Nephron progenitor cell (in vitro differentiated cells): Measurements from ENCODE around the gene DNAH11.

Experiments
- DNase-seq: peaks from one replicate; pipeline ENCODE4 v3.0.0; 2021
- H3K27ac Mint-ChIP-seq: 2 replicates; pipeline ENCODE4 v1.8.0; 2021; ENCODE audit warnings: mild to moderate bottlenecking, moderate library complexity, mixed read lengths
- H3K27me3 Mint-ChIP-seq: 2 replicates; pipeline ENCODE4 v1.8.0; 2021; ENCODE audit warnings: mild to moderate bottlenecking, low read depth, mixed read lengths; ENCODE audit not compliant: poor library complexity
- H3K36me3 Mint-ChIP-seq: 2 replicates; pipeline ENCODE4 v1.8.0; 2021; ENCODE audit warnings: low read depth, mixed read lengths
- H3K4me1 Mint-ChIP-seq: 2 replicates; pipeline ENCODE4 v1.8.0; 2021; ENCODE audit warnings: mixed read lengths
- H3K4me3 Mint-ChIP-seq: 2 replicates; pipeline ENCODE4 v1.8.0; 2021; ENCODE audit warnings: mild to moderate bottlenecking, moderate library complexity, mixed read lengths
- H3K9me3 Mint-ChIP-seq: 2 replicates; pipeline ENCODE4 v1.8.0; 2021; ENCODE audit warnings: mild to moderate bottlenecking, moderate library complexity, mixed read lengths
- TF ChIP-seq, protein P1 (sequence below): fragments of 200-600 bp; sonication (generic); IDR thresholded peaks from 2 replicates; pipeline ENCODE4 v1.5.0; 2021; ENCODE audit warnings: antibody characterized with exemption

Gene DNAH11

DNA sequence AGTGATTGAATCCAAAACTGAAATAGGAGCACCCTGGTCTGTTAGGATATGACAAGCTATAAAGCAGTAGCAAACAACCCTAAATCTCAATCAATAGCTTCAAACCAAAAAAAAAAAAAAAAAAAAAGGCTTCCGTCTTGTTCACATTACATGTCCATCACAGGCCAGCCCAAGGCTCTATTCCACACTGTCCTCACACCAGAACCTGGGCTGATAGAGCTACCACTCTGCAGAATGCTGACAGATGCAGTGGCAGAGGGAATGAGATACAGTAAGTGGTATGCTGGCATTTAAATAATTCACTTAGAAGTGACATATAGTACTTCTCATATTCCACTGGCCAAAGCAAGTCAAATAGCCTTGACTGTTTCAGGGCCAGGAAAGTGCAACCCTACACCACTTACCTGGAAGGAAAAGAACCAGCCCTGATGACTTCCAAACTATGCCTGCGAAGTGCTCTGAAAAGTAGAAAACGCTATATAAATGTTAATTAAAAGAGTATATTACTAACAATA is 397.1 kb downstream of the DNAH11 start:
- peaks cover 49% of the 10 kb centered on the region for H3K36me3 Mint-ChIP-seq
- no peak overlapping the region for H3K27ac Mint-ChIP-seq
- H3K4me1 Mint-ChIP-seq = peaks cover 45% of the 10 kb centered on the region
- H3K4me3 Mint-ChIP-seq = peak overlapping the region; percentile 21
- H3K9me3 Mint-ChIP-seq = peaks cover 37% of the 10 kb centered on the region
- no peak for DNase-seq
- TF ChIP-seq, protein P1, sequence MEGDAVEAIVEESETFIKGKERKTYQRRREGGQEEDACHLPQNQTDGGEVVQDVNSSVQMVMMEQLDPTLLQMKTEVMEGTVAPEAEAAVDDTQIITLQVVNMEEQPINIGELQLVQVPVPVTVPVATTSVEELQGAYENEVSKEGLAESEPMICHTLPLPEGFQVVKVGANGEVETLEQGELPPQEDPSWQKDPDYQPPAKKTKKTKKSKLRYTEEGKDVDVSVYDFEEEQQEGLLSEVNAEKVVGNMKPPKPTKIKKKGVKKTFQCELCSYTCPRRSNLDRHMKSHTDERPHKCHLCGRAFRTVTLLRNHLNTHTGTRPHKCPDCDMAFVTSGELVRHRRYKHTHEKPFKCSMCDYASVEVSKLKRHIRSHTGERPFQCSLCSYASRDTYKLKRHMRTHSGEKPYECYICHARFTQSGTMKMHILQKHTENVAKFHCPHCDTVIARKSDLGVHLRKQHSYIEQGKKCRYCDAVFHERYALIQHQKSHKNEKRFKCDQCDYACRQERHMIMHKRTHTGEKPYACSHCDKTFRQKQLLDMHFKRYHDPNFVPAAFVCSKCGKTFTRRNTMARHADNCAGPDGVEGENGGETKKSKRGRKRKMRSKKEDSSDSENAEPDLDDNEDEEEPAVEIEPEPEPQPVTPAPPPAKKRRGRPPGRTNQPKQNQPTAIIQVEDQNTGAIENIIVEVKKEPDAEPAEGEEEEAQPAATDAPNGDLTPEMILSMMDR = no peak
- peaks cover 21% of the 10 kb centered on the region for H3K27me3 Mint-ChIP-seq

GRCh38 chr7:21941611-21942141 is 398.8 kb downstream of the DNAH11 start:
- no peak overlapping the region for H3K27ac Mint-ChIP-seq
- peaks cover 21% of the 10 kb centered on the region for H3K27me3 Mint-ChIP-seq

DNA sequence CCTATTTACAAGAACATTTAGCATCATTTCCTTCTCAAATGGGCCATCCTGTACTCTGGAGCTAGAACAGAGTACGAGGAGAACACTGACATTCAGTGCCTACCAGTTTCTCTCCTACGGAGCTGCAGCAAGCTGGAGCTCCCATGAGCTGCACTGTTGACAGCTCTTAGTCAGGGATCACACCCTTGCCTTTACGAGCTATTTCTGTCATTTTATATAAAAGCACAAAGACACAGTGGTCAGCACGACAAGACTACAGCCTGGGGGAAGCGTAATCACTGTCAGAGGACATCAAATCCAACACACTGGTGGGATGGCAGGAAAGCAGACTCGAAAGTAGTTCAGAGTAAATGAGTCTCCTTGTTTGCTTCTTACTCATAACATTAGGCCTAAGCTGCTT is 400.1 kb downstream of the DNAH11 start:
- Mint-ChIP-seq H3K4me1 (peaks cover 67% of the 10 kb centered on the region), H3K27ac (no peak overlapping the region), H3K4me3 (peak overlapping the region; percentile 87), H3K36me3 (peaks cover 22% of the 10 kb centered on the region), H3K27me3 (peaks cover 29% of the 10 kb centered on the region), H3K9me3 (peaks cover 10% of the 10 kb centered on the region)
- TF ChIP-seq, protein P1 = no peak
- no peak for DNase-seq

More at GRCh38 chr7:21941611-21942141, 398.8 kb downstream of the DNAH11 start:
- DNase-seq = no peak
- Mint-ChIP-seq H3K4me3 (no peak overlapping the region), H3K9me3 (peaks cover 22% of the 10 kb centered on the region), H3K4me1 (peaks cover 54% of the 10 kb centered on the region), H3K36me3 (peaks cover 35% of the 10 kb centered on the region)
- TF ChIP-seq, protein P1 = no peak

DNA sequence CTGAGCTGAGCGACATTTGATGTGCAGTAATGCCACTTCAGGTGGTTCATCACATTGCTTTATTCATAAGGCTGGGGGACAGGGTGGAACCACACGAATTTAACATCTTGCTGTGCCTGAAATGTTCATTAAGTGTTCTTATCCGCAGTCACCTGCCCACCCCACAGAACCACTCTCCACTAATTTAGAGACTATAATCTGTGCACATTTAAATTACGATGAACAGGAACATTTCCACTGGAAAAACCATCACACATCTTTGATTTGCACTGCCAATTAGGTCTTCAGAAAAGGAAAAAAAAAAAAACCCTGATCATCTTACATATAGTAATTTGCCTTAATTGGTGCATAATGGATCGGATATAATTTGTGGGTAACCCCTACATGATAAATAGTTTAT is 400.6 kb downstream of the DNAH11 start:
- Mint-ChIP-seq H3K27me3 (peaks cover 29% of the 10 kb centered on the region), H3K36me3 (peaks cover 17% of the 10 kb centered on the region), H3K4me3 (peak overlapping the region; percentile 87), H3K9me3 (peaks cover 5% of the 10 kb centered on the region), H3K27ac (no peak overlapping the region), H3K4me1 (peaks cover 72% of the 10 kb centered on the region)
- DNase-seq = no peak
- TF ChIP-seq, protein P1 = no peak

DNA sequence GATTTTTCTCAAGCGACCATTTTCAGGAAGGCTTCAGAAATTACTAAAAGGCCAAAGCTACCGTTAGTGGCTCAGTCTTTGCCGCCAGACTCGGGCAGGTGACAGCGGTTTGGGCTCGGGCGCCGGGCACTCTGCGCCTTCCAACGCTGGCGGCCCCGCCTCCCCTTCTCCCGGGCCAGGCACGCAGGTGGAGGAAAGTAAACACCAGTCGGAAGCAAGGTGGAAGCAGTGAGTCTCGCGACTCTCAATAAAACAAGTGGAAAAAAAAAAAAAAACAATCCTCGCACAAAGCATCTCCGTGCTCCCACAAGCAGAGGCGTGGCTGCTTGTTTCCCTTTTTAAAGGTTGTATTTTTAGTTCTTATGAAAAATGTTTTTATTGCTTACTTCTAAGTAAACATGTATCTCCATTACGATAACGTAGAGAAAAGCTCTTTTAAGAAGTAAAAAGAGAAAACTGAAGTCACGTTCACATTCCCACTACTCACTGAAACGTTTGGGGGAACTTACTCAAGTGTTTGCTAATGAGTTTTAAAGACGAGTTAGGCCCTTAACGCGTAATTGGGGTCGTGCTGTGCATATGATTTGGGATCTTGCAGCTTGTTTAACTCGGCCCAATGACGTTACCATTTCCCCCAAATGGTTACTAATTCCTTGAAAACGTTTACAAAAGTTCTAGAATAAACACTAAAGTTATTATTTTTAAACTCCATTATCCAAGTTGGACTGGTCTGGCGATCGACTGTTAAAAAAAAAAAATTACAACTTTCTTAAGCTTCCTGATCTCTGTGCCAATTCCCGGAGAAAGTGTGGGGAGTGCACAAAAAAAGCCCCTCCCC is 402.0 kb downstream of the DNAH11 start:
- DNase-seq = peak; percentile 38
- H3K4me3 Mint-ChIP-seq = peak overlapping the region; percentile 87
- H3K27me3 Mint-ChIP-seq = peaks cover 29% of the 10 kb centered on the region
- H3K4me1 Mint-ChIP-seq = peaks cover 74% of the 10 kb centered on the region
- H3K27ac Mint-ChIP-seq = no peak overlapping the region
- no peaks in the 10 kb centered on the region for H3K9me3 Mint-ChIP-seq
- H3K36me3 Mint-ChIP-seq = peaks cover 3% of the 10 kb centered on the region
- TF ChIP-seq, protein P1 = no peak
